ENCODE measurements around the gene PILRA.
"Not testable (repeated sequence)": the region's sequence is repeated elsewhere in the genome, so short reads cannot be mapped to it uniquely, and the experiment has no call there.

DNA sequence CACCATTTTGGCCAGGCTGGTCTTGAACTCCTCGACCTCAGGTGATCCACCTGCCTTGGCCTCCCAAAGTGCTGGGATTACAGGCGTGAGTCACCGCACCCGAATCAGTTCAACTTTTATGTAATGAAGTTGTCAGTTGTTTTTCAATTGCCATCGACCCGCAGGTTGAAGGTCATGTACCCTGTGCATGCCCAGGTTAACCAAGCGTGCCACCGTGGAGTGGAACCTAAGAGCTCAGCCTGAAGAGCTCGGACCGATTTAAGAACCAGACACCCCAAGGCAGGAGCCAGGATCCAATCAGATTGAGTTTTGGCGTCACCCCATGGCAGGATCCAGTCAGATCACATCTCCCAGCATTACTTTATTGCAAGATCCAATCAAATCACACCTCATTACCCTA is 46.4 kb upstream of the PILRA start:
- not testable (repeated sequence) for TF ChIP-seq CTCF (IDR thresholded peaks at IDR 0.05; ENCODE audit: low read depth, low read length, missing input control); TAF1 (conservative IDR thresholded peaks at IDR 0.05); RAD21 (IDR thresholded peaks at IDR 0.05)
- TF ChIP-seq, protein P1, sequence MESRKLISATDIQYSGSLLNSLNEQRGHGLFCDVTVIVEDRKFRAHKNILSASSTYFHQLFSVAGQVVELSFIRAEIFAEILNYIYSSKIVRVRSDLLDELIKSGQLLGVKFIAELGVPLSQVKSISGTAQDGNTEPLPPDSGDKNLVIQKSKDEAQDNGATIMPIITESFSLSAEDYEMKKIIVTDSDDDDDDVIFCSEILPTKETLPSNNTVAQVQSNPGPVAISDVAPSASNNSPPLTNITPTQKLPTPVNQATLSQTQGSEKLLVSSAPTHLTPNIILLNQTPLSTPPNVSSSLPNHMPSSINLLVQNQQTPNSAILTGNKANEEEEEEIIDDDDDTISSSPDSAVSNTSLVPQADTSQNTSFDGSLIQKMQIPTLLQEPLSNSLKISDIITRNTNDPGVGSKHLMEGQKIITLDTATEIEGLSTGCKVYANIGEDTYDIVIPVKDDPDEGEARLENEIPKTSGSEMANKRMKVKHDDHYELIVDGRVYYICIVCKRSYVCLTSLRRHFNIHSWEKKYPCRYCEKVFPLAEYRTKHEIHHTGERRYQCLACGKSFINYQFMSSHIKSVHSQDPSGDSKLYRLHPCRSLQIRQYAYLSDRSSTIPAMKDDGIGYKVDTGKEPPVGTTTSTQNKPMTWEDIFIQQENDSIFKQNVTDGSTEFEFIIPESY (IDR thresholded peaks at IDR 0.05) = not testable (repeated sequence)
